ENCODE measurements around the gene PIM3.

GRCh38 chr22:49967706-49968208 is 7.2 kb downstream of the PIM3 start:
- TF ChIP-seq CTCF (IDR thresholded peaks at IDR 0.05) = no peak
- no peak for TF ChIP-seq POLR2AphosphoS5 (IDR thresholded peaks at IDR 0.05; ENCODE audit: low read depth, low read length)
- no peak for TF ChIP-seq SIN3A (IDR thresholded peaks at IDR 0.05; ENCODE audit: borderline replicate concordance, insufficient read depth, low read depth, low read length)
- TF ChIP-seq REST (IDR thresholded peaks at IDR 0.05; ENCODE audit: insufficient read depth in 1 of 2, low read depth in 2 of 2, low read length in 1 of 2) = no peak
